Stimulated activated CD8-positive, alpha-beta memory T cell treated with anti-CD3 and anti-CD28 coated beads, Interleukin-7, amount 100 ng/mL, for 4 hours (primary cell): ENCODE results near the gene TTF2.
"Not testable (repeated sequence)": the region's sequence is repeated elsewhere in the genome, so short reads cannot be mapped to it uniquely, and the experiment has no call there.

Source experiments
- DNase-seq, 2 donors: peaks; one replicate each; pipeline ENCODE4 v3.0.0-alpha.2; 2020; ENCODE audit warnings: low read depth in 2 of 2

The TTF2 gene

DNA sequence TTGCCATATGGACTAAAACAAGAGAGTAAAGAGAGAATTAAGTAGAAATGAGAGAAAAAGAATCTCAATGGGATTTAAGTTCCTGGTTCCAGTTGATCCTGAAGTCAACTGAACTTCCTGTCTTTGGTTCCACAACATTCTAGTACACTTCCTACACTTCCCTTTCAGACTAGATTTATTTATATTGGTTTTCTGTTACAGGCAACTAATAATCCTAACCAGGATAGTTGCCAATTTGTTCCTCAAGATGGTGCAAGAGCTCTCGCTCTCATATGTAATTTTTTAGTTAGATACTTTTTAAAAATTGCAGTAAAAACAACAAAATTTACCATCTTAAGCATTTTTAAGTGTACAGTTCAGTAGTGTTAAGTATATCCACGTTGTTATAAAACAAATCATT lies 90.2 kb downstream of the TTF2 start:
- no peak for DNase-seq

DNA sequence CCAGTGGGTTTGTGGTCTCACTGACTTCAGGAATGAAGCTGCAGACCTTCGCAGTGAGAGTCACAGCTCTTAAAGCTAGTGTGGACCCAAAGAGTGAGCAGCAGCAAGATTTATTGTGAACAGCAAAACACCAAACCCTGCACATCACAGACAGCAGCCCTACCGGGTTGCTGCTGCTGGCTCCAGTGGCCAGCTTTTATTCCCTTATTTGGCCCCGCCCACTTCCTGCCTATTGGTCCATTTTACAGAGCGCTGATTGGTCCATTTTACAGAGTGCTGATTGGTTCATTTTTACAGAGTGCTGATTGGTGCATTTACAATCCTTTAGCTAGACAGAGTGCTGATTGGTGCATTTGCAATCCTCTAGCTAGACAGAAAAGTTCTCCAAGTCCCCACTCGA lies 91.2 kb downstream of the TTF2 start:
- not testable (repeated sequence) for DNase-seq
